Measurements from ENCODE around the gene PTGIS.

Gene PTGIS

DNA sequence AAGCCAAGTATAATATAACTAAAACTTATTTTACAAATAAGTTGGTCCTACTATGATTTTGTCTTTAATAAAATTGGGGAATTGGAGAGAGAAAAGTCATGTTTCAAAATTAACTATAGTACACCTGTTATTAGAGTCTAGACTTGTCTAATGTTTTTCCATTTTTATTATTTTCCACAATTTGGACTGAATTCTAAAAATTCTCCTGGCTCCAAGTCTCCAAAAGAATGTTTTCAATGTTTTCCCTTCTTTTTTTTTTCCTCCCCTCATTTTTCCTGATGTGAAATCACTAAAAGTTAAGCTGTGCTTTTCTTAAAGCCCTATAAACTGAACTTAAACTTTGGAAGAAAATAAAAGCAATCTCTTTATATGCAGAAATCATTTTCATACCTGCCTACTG, 11.3 kb downstream of the PTGIS start:
- DNase-seq = no peak

GRCh38 chr20:49549801-49550551, 18.0 kb downstream of the PTGIS start:
- no peak for DNase-seq

DNA sequence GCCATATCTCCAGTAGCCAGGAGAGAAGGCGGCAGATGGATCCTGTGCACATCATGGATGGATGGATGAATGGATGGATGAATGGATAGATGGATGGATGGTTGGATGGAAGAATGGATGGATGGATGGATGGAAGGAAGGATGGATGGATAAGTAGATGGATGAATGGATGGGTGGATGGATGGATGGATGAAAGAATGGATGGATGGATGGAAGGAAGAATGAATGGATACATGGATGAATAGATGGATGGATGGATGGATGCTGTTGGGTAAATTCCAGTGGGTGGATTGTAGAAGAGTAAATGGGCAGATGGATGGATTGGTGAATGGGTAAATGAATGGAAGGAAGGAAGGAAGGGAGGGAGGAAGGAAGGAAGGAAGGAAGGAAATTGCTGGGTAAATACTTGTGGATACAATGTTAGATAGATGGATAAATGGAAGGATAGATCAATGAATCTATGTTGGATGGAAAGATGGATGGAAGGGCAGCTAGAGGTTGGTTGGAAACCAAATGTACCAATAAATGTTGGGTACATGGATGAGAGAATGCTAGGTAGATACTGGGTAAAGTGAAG, 19.5 kb downstream of the PTGIS start:
- DNase-seq = no peak

DNA sequence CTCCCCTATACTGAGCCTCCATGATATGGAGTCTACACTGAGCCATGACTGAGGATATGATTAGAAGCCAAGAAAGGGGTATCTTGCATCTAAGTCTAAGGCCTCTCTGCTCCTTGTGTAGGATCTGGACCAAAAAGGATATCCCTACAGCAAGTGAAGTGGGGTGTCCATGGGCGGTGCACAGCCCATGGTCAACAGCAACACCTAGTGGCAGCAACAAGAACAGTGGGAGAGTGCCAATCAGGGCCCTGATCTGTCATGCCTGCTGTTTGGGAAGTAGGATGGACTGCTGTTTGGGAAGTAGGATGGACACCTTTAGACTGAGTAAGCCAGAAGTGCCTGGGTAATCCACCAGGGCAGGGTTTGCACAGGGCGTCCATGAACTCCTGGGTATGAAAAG, 22.4 kb downstream of the PTGIS start:
- no peak for DNase-seq

- DNase-seq = no peak
Observed at GRCh38 chr20:49544535-49544934, 23.4 kb downstream of the PTGIS start.

DNA sequence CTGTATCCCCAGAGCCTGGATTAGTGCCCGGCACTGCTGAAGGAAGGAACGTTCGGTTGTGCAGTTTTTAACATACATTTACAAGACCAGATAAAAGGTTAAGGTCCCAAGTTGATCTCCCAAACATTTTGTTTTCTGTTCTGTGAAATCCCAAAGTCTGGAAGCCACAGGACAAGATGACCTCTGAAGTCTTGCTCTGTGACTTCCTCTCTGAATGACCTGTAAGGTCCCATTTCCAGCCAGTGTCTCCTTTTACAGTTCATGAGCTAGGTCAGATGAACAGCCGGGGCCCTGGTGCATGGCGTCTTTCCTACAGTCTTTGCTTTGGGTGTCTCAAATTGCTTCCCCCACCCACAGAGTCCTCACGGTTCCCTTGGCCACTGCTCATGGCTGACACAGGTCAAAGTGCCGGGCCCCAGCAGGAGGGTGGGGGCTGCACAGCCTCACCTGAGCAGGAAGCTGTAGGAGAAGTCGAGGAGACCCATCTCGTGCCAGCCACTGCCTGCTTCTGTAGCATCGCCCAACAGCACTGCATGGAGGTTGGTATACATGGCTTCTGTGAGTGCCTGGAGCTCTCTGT, 24.0 kb downstream of the PTGIS start:
- no peak for DNase-seq

DNA sequence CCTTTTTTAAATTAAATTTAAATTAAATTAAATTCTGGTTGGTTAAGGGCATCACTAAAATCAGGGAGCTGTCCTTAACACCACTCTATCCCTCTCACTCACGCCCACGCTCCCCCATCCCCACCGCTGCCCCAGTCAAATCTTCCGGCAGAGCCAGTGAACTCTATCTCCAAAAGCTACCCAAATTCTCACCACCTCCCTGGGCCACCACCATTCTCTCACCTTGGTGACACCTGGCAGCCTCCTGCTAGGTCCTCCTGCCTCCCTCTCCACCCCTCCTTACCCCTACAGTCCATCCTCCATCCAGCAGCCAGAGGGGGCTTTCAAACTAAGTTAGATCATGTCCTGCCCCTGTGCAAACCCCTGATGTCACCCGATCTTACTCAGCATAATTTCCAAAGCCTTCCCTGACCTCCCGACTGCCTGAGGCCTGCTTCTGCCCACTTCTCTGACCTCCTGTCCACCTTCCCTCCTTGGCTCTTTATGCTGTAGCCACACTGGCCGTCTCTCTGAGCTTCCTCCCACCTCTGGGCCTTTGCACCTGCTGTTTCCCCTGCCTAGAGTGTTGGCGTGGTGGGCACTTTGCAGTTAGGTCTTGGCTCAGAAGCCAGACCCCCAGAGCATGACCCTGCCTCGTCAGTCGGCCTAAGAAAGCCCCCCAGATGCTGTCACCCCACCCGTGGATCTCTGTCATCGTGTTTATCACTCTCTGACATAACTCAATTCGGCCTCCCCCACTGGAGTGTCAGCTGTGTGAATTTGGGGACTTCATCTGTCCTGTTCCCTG, 24.7 kb downstream of the PTGIS start:
- DNase-seq = no peak

DNA sequence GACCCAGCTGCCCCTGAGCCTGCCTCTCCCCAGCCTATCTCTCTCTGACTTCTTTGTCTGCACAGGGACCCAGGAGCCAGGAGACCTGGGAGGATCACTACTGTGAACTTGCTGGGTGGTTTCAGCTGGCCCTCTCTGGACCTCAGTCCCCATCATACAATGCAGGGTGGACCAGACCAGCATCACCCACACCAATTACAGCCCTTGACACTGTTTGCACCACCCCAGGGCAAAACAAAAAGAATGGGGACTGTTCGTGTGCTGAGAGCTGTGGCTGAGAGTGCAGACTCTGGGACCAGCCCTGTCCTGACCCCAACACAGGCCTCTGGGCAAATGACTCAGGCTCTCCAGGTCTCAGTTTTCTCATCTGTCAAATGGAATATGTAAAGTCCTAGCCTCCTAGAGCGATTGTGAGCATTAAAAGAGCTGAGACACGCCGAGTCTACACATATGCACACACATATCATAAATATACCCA, 25.4 kb downstream of the PTGIS start:
- DNase-seq = no peak

- peak; percentile 76 for DNase-seq
Observed at GRCh38 chr20:49541733-49542513, 26.0 kb downstream of the PTGIS start.

DNA sequence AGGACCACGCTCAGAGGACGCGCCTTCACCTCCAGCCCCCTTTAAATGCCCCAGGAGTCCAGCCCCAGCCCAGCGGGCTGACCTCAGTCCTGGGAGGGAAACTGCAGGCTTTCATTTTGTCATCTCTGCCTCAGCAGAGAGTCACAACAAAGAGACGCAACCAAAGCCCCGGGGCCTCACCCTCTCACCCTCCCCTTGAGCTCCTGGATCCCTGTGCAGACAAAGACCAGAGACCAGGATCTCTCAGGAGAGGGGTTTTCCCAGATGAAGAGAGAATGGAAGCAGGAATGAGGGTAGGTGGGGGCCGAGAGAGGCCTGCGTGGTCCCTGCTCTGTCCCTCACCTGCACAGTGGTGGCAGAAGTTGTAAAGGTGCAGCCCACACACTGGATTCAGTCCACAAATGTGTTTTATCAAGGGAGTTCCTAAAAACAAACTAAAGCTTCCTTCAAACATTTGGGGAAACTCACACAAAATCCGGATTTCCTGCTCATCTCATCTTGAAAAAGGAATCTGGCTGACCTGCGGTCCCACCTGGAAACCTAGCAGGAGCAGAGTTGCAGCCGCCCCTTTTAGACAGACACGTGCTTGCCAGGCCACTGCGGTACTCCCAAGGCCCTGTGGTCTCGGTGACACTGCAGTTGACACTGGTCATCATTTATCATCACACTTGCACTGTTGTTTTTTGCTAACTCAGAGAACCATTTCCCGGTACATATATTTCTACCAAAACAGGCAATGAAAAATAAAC, 27.1 kb downstream of the PTGIS start:
- DNase-seq = no peak

DNA sequence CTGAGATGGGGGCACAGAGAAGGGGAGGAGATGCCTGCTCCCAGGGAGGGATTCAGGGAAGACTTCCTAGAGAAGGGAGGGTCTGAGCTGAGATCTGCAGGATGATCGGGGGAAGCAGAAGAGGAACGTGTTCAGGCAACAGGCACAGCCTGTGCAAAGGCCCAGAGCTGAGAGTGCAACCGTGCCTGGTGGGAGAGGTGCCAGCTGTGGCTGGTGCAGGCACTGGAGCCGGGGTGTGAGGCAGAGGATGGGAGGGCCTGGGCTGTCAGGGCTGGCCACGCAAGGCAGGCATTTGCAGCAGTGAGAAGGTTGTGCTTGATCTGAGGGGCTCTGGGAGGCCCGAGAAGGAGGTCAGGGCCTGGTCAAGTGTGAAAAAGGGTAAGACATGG, 27.7 kb downstream of the PTGIS start:
- no peak for DNase-seq

DNA sequence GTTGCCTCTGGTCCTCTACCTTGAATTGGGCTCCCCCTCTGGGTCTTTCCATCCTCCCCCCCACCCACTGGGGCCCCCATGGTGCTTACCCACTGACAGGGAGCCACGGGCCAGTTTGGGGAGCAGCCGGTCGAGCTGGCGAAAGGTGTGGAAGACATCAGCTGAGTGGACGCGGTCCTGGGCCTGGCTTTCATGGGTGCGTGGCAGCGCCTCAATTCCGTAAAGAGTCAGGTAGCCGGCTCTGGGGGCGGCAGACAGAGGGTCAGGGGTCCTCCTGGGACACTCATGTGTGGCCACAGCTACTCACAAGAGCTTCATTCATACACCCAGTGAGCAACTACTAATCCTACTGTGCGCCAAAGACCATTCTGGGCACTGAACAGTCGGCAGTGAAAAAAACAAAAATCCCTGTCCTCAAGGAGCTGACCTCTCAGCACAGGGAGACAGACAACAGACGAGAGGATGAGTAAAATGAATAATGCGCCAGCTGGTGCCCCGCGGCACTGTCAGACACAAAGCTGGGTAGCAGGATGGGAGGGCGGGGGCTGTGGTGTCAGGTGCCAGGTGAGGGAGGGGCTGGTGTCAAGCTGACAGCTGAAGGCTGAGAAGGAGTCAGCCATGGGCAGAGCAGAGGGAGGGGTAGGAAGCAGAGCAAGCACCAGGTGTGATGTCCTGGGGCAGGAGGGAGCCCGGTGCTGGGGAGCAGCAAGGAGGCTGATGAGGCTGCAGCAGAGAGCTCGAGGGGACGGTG, 28.3 kb downstream of the PTGIS start:
- no peak for DNase-seq

DNA sequence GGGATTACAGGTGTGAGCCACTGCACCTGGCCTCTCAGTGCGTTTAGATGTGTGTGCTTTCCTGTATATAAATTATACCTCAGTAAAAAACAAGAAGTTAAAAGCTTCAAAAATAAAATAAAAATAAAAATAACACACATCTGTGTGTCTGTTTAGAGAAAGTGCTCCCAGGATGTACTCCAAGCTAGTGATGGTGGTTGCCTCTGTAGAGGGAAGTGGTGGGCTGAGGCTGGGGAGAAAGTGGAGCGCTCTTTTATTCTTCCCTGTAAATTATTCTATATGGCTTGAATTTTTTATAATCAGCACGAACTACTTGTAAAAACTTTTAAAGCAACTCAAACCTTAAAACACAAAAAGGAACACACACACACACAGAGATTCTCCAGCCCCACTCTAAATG, 29.0 kb downstream of the PTGIS start:
- DNase-seq = no peak

DNA sequence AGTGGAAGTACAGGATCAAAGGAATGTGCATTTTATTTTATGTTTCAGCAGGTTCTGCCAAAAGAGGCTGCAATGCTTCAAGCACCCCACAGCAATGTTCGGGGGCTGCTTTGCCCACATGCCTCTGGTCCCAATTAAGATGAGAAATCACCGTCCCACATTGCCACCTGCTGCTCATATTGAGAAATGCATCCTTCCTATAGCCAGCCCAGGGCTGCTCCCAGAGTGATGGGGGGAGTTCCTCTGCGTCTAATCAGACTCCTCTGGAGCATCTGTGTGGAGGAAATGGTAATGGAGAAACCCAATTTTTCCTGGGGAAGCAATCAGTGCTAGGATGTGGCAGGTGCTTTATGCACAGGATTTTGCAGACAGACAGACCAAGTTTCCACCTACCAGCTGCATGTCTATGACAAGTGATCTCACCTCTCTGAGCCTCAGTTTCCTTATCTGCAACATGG, 33.7 kb downstream of the PTGIS start:
- DNase-seq = peak; percentile 62

DNA sequence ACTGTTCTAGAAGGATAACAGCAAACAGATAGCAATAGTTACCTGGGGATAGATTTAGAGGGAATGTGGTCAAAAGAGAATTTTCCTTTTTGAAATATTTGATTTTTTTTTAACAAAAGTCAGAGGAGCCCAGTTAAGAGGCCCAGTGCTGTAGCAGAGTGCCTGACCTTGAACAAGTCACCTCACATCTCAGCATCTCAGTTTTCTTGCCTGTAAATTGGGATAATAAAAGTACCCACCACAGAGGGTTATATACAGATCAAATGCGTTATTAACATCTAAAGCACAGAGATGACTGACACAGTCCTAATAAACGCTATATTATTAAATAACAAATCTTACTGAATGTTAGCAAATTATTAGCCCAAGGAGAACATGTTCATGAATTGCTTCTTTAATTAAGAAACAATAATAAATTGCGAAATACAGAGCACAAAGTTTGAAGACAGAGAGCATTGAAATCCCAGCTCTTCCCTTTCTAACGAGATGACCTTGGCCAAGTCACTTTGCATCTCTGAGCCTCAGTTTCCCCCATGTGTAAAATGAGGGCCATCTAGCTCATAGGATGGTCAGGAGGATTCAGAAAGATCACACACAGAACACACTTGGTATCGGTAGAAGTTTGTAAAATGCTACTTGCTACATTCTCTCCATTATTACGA, 35.5 kb downstream of the PTGIS start:
- no peak for DNase-seq

- no peak for DNase-seq
Observed at GRCh38 chr20:49529470-49529869, 38.5 kb downstream of the PTGIS start.

DNA sequence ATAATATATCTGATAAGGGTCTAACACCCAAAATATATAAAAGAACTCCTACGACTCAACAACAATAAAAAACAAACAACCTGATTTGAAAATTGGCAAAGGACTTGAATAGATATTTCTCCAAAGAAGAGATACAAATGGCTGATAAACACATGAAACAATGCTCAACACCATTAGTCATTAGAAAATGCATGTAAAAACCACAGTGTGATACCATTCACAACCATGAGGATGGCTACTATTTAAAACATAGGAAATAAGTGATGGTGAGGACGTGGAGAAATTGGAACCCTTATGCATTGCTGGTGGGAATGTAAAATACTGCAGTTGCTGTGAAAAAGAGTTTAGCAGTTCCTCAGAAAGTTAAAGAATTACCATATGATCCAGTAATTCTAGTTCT, 41.4 kb downstream of the PTGIS start:
- DNase-seq = no peak

GRCh38 chr20:49526056-49526455, 41.9 kb downstream of the PTGIS start:
- no peak for DNase-seq

DNA sequence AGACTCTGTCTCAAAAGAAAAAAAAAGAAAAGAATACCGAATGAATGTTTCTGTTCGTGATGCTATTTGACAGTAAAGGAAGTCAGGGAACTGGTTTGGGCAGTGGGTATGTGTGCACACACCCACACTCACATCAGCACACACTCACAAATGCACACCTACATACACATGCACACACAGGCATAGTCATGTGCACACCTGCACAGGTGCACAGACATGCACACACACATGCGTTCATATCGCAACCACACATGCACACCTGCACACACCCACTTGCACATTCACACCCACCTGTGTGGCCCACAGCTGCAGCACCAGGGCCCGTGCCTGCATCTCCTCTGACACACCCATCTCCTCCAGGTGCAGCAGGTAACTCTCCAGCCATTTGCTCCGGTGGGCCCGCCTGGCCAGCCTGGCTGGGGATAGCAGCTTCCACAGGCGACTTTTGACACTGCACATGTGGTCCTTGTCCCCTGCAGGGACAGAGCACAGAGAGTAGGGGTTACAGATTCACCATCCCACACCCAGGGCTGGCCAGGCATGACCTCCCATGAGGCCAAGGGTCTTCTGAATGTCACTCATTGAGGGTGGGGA, 44.1 kb downstream of the PTGIS start:
- DNase-seq = no peak

- DNase-seq = no peak
Observed at GRCh38 chr20:49521356-49521755, 46.6 kb downstream of the PTGIS start.
